Measurements from ENCODE around the gene SRSF4. TPM values are rescaled to one million over a fixed set of nuclear protein-coding genes. Genes with fewer than 3 reads are reported as not detected.
"Not testable (repeated sequence)": the region's sequence is repeated elsewhere in the genome, so short reads cannot be mapped to it uniquely, and the experiment has no call there.

The SRSF4 gene
- total RNA-seq, 4 donors from 2014 or later: 82.7 to 112 (median 96.8) TPM

GRCh38 chr1:29225361-29225760, 43.7 kb upstream of the SRSF4 start:
- 87 to 92% methylated on average over 2 to 3 of the region's 4 CpGs for WGBS, 2 donors (ENCODE audit: low coverage in 1 of 2)
- H3K27me3 ChIP-seq: no peaks in the 10 kb centered on the region
- peaks cover 0 to 47% of the 10 kb centered on the region in 2 donors for H3K36me3 ChIP-seq
- no peak for TF ChIP-seq POLR2A (IDR thresholded peaks at IDR 0.05)
- no peak for TF ChIP-seq CTCF (IDR thresholded peaks at IDR 0.05)
- H3K9me3 ChIP-seq: no peaks in the 10 kb centered on the region
- H3K4me3 ChIP-seq: no peak overlapping the region
- ATAC-seq: no peak
- H3K27ac ChIP-seq: no peak overlapping the region
- peaks cover 0 to 12% (median 8%) of the 10 kb centered on the region in 3 donors for H3K4me1 ChIP-seq

- Histone ChIP-seq H3K36me3 (peaks cover 0 to 57% of the 10 kb centered on the region in 2 donors), H3K9me3 (no peaks in the 10 kb centered on the region), H3K27me3 (no peaks in the 10 kb centered on the region), H3K4me3 (no peak overlapping the region), H3K4me1 (peaks cover 0 to 2% (median 0%) of the 10 kb centered on the region in 3 donors), H3K27ac (no peak overlapping the region)
- TF ChIP-seq POLR2AphosphoS5 (IDR thresholded peaks at IDR 0.05) (no peak), POLR2A (IDR thresholded peaks at IDR 0.05) (no peak), CTCF (IDR thresholded peaks at IDR 0.05) (no peak), EP300 (IDR thresholded peaks at IDR 0.05) (no peak)
- WGBS, 2 donors (ENCODE audit: low coverage in 1 of 2): 76 to 79% methylated on average over 4 to 5 of the region's 5 CpGs
- ATAC-seq: no peak
Observed at GRCh38 chr1:29224356-29224837, 42.7 kb upstream of the SRSF4 start.

GRCh38 chr1:29223521-29223920, 41.8 kb upstream of the SRSF4 start:
- H3K4me1 ChIP-seq: no peaks in the 10 kb centered on the region
- no peaks in the 10 kb centered on the region for H3K27me3 ChIP-seq
- no peak for ATAC-seq
- peaks cover 0 to 58% of the 10 kb centered on the region in 2 donors for H3K36me3 ChIP-seq
- WGBS, 2 donors (ENCODE audit: low coverage in 1 of 2): 68 to 84% methylated on average over 3 to 4 of the region's 6 CpGs
- H3K27ac ChIP-seq: no peak overlapping the region
- H3K9me3 ChIP-seq: no peaks in the 10 kb centered on the region
- H3K4me3 ChIP-seq: no peak overlapping the region
- TF ChIP-seq POLR2A (IDR thresholded peaks at IDR 0.05) (no peak), CTCF (IDR thresholded peaks at IDR 0.05) (no peak), EP300 (IDR thresholded peaks at IDR 0.05) (no peak), POLR2AphosphoS5 (IDR thresholded peaks at IDR 0.05) (no peak)

GRCh38 chr1:29222686-29223085, 41.0 kb upstream of the SRSF4 start:
- no peak for ATAC-seq
- no peaks in the 10 kb centered on the region for H3K4me1 ChIP-seq
- TF ChIP-seq EP300 (IDR thresholded peaks at IDR 0.05): no peak
- no peak for TF ChIP-seq CTCF (IDR thresholded peaks at IDR 0.05)
- TF ChIP-seq POLR2AphosphoS5 (IDR thresholded peaks at IDR 0.05): no peak
- TF ChIP-seq POLR2A (IDR thresholded peaks at IDR 0.05): no peak
- H3K27ac ChIP-seq: no peak overlapping the region
- no peaks in the 10 kb centered on the region for H3K27me3 ChIP-seq
- no peak overlapping the region for H3K4me3 ChIP-seq
- WGBS, 2 donors (ENCODE audit: low coverage in 1 of 2): no CpG with 5 or more reads among the region's 1 CpG
- no peaks in the 10 kb centered on the region for H3K9me3 ChIP-seq
- peaks cover 0 to 58% of the 10 kb centered on the region in 2 donors for H3K36me3 ChIP-seq

- H3K27ac ChIP-seq, H3K4me1 ChIP-seq, H3K27me3 ChIP-seq, ATAC-seq, H3K4me3 ChIP-seq, H3K9me3 ChIP-seq: not testable (repeated sequence)
- WGBS, 2 donors (ENCODE audit: low coverage in 1 of 2): 69% methylated on average over 2 of the region's 6 CpGs; no CpG with 5 or more reads in 1 of the 2 donors
- peaks cover 0 to 60% of the 10 kb centered on the region in 2 donors for H3K36me3 ChIP-seq
Observed at GRCh38 chr1:29222260-29222659, 40.6 kb upstream of the SRSF4 start.

Data from gastroesophageal sphincter (tissue), 4 donors.